Duodenal mucosa (tissue), 2 donors: ENCODE data around the gene TLCD2.
A peak's percentile ranks its signal among the peaks of the same experiment; 100 is the strongest.
"Not testable (repeated sequence)": the region's sequence is repeated elsewhere in the genome, so short reads cannot be mapped to it uniquely, and the experiment has no call there.

Experiments
- H3K27ac ChIP-seq: one replicate; pipeline ENCODE4 v1.7.0; 2013; ENCODE audit warnings: low read depth, low read length
- H3K27me3 ChIP-seq, 2 donors: one replicate each; pipeline ENCODE4 v1.7.0; 2013; ENCODE audit warnings: low read length in 2 of 2, control low read depth in 1 of 2; ENCODE audit not compliant: insufficient read depth in 2 of 2, control insufficient read depth in 1 of 2
- H3K36me3 ChIP-seq, 2 donors: one replicate each; pipeline ENCODE4 v1.7.0; 2013; ENCODE audit warnings: low read length in 2 of 2, control low read depth in 1 of 2; ENCODE audit not compliant: insufficient read depth in 2 of 2, control insufficient read depth in 1 of 2
- H3K4me1 ChIP-seq, 2 donors: one replicate each; pipeline ENCODE4 v1.7.0; 2013; ENCODE audit warnings: low read length in 2 of 2, control low read depth in 1 of 2; ENCODE audit not compliant: insufficient read depth in 2 of 2, control insufficient read depth in 1 of 2
- H3K4me3 ChIP-seq, 2 donors: one replicate each; pipeline ENCODE4 v1.7.0; 2013; ENCODE audit warnings: low read length in 2 of 2, low read depth in 1 of 2
- H3K9ac ChIP-seq, 2 donors: one replicate each; pipeline ENCODE4 v1.7.0; 2013; ENCODE audit warnings: low read length in 2 of 2, low read depth in 1 of 2
- H3K9me3 ChIP-seq, 2 donors: one replicate each; pipeline ENCODE4 v1.7.0; 2013; ENCODE audit warnings: low read length in 2 of 2, control low read depth in 1 of 2; ENCODE audit not compliant: control insufficient read depth in 1 of 2

TLCD2 gene

DNA sequence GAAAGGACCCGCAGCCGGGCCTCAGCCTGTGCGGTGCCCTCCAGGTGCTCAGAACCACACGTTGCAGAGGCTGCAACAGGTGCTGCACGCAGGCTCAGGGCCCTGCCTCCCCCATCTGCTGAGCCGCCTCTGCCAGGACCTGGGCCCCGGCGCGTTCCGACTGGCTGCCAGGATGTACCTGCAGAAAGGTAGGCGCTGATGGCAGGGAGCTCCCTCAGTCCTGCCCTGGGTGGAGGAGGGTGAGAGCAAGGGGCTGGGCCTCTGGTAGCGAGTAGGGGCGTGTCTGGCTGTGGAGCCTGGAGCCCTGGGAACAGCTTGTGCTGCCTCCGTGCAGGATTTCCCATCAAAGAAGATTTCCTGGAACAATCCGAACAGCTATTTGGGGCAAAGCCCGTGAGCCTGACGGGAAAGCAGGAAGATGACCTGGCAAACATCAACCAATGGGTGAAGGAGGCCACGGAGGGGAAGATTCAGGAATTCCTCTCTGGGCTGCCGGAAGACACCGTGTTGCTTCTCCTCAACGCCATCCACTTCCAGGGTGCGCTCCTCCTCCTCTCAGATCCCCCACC lies 36.9 kb upstream of the TLCD2 start:
- Histone ChIP-seq H3K4me1 (peaks cover 4 to 11% of the 10 kb centered on the region in 2 donors), H3K27ac (no peak overlapping the region), H3K9ac (no peak overlapping the region)

DNA sequence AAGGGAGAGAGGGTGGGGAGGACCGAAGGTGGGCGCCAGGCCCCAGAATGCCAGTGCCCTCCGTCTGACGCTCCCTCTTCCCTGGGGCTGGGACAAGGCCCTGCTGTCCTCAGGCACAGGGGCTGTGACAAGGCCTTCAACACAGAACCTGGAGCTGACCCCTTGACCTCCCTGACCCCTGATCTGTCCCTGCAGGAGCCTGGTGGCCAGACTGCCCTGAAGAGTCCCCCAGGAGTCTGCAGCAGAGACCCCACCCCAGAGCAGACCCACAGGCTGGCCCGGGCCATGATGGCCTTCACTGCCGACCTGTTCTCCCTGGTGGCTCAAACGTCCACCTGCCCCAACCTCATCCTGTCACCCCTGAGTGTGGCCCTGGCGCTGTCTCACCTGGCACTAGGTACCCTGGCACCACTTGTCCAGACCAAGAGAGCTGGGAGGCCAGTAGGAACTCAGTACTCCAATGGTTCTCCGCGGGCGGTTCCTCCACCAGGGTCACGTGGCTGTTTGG lies 35.4 kb upstream of the TLCD2 start:
- no peaks in the 10 kb centered on the region for H3K36me3 ChIP-seq
- H3K27ac ChIP-seq = no peak overlapping the region
- H3K27me3 ChIP-seq = no peaks in the 10 kb centered on the region
- H3K4me1 ChIP-seq = peaks cover 4 to 6% of the 10 kb centered on the region in 2 donors
- H3K4me3 ChIP-seq = no peak overlapping the region
- H3K9ac ChIP-seq = no peak overlapping the region
- no peaks in the 10 kb centered on the region for H3K9me3 ChIP-seq

More for the DNA sequence above, 36.9 kb upstream of the TLCD2 start:
- Histone ChIP-seq H3K9me3 (no peaks in the 10 kb centered on the region), H3K4me3 (no peak overlapping the region), H3K27me3 (no peaks in the 10 kb centered on the region), H3K36me3 (no peaks in the 10 kb centered on the region)

DNA sequence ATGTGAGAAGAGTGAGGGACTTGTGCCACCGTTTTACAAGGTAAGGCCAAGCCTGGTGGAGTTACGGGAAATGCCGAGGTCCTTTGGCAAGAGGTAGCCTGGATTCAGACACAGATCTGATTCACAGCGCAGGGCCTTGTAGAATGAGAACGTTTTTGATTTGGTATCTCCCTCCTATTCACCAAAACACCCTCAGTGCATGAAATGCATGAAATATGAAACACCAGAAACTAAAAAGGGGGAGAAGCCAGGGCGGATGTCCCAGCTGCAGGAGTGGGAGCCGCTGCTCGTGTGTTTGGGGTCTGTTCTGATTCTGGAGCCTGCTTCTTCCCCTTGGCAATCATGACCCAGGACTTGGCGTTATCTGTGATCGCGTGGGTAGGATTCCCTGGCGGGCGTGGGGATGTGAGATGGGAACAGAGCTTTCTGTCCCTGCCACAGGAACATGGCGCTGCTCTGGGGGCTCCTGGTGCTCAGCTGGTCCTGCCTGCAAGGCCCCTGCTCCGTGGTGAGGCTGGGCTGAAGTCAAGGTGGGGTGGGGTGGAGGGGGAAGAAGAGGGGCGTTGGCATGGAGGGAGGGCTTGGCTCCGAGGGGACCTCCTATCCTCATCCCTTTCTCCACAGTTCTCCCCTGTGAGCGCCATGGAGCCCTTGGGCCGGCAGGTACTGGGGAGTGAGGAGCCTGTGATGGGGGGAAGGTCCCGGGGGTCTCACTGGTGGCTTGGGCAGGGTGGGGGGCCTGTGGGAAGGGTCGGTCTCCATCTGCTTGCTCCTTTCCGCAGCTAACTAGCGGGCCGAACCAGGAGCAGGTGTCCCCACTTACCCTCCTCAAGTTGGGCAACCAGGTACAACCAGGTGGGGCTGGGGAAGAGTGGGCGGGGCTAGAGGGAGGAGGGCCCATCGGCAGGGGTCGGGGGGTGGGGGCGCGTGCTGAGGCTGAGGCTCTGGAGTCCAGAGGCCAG lies 34.7 kb upstream of the TLCD2 start:
- H3K9ac ChIP-seq = no peak overlapping the region
- H3K27ac ChIP-seq = no peak overlapping the region
- no peaks in the 10 kb centered on the region for H3K36me3 ChIP-seq
- H3K9me3 ChIP-seq = no peaks in the 10 kb centered on the region
- no peak overlapping the region for H3K4me3 ChIP-seq
- no peaks in the 10 kb centered on the region for H3K27me3 ChIP-seq
- peaks cover 4 to 6% of the 10 kb centered on the region in 2 donors for H3K4me1 ChIP-seq

DNA sequence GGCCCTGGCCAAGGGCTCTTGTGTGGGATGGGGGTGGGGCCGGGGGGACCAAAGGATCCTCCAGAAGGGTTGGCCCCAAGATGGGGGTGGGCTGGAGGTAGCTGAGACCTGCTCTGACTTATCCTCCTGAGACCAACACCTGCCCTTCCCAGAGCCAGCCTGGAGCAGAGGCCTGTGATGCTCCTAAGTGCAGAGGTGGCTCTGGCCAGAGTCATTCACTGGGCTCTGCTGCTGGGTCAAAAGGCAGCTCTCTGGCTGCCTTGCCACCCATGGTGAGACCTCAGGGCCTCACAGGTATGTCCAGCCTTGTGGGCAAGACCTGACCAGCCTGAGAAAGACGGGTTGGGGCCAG lies 32.9 kb upstream of the TLCD2 start:
- Histone ChIP-seq H3K27ac (peak overlapping the region; percentile 3), H3K36me3 (peaks cover 0 to 2% of the 10 kb centered on the region in 2 donors), H3K9me3 (no peaks in the 10 kb centered on the region), H3K4me1 (peaks cover 4 to 6% of the 10 kb centered on the region in 2 donors), H3K9ac (no peak overlapping the region), H3K4me3 (no peak overlapping the region), H3K27me3 (no peaks in the 10 kb centered on the region)

DNA sequence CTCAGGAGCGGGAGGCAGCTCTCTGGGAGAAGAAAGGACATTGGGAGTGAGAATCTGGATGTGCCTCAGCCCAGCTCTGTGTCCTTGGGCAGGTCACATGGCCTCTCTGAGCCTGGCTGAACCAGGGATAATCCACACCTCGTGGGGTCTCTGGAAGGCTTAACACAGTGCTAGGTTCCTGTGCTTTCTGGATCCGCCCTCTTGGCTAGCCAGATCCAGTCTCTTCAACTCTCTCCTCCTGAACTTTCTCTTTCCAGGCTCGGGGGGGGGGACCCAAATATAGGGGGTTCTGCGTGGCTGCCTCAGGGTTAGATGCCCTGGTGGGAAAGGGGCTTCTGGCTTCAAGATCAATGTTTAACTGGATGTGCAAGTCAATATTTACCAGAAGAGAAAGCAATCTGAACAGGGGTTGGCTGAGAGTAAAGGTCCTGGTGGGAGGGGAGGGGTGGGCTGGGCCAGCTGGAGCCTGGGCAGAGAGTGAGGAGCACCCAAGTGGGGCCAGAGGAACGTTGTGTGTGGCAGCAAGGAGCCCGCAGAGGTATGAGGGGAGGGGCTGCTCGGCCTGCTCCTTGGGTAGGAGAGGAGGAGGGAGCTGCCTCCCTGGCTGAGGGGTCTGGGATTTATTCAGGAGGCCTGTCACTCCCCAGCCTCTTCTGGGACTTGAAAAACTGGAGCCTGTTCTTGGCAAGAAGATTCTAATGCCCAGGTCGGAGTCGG lies 32.4 kb upstream of the TLCD2 start, which contains the start of gene SERPINF2:
Gene SERPINF2, plus strand, starts transcription at position 501 of the 717 bp plus-strand sequence. CDS start 2,125 bp downstream, outside the sequence.
- peak within 1 kb of the TSS; percentile 3 for H3K27ac ChIP-seq
- H3K4me3 ChIP-seq = no peak within 1 kb of the TSS
- H3K4me1 ChIP-seq = peaks cover 4 to 6% of the 10 kb centered on the region in 2 donors
- H3K9me3 ChIP-seq = no peaks in the 10 kb centered on the region
- H3K27me3 ChIP-seq = no peaks in the 10 kb centered on the region
- H3K9ac ChIP-seq = no peak within 1 kb of the TSS
- peaks cover 5 to 8% of the 10 kb centered on the region in 2 donors for H3K36me3 ChIP-seq

DNA sequence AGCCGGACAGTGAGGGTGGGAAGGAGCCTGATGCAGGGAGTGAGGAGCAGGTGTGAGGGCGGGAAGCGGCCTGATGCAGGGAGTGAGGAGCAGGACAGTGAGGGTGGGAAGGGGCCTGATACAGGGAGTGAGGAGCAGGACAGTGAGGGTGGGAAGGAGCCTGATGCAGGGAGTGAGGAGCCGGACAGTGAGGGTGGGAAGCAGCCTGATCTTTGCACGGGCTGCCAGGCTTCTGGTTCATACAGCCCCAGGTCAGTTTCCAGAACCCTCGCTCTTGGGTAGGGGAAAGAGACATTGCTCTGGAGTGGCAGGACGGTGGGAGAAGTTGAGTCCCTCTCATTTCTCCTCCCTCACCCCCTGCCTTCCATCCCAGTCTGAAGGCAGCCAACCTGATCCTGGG lies 31.7 kb upstream of the TLCD2 start:
- not testable (repeated sequence) for H3K4me3 ChIP-seq, H3K4me1 ChIP-seq, H3K9me3 ChIP-seq, H3K27me3 ChIP-seq, H3K27ac ChIP-seq, H3K9ac ChIP-seq
- H3K36me3 ChIP-seq = peaks cover 5 to 13% of the 10 kb centered on the region in 2 donors

DNA sequence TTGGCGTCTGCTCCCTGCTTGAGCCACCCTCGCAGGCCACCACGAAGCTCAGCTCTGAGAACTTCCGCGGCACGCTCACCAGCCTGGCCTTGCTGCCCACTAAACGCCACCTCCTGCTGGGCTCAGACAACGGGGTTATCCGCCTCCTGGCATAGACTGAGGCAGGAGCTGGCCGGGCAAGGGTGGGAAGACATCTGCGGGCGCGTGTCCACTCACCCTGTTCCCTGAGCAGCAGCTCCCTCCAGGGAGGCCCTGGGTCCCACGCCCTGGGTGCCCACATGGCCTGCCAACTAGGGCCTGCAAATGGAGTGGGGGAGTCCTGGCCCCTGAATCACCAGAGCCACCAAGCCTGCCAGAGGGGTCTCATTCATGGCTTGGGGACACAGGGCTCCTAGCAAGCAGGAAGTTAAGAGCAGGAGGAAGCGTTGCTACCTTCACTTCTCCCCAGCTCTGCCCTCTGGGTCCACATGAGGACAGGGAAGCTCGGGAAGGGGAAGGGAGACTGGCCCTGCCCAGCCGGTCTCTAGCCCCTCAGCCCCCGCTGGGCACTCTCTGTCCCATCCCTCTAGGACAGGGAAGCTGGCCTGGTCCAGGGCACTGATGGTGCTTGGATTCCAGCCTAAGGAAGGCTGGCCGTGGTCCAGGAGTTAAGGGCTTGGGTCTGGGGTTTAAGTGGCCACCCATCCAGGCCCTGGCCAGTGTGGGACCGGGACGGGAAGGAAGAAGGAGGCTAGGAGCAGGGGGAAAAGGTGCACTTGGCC lies 27.5 kb upstream of the TLCD2 start:
- Histone ChIP-seq H3K9me3 (no peaks in the 10 kb centered on the region), H3K36me3 (peaks cover 5 to 37% of the 10 kb centered on the region in 2 donors), H3K9ac (no peak overlapping the region), H3K4me3 (no peak overlapping the region), H3K4me1 (peaks cover 14 to 15% of the 10 kb centered on the region in 2 donors), H3K27me3 (no peaks in the 10 kb centered on the region), H3K27ac (peak overlapping the region; percentile 18)

DNA sequence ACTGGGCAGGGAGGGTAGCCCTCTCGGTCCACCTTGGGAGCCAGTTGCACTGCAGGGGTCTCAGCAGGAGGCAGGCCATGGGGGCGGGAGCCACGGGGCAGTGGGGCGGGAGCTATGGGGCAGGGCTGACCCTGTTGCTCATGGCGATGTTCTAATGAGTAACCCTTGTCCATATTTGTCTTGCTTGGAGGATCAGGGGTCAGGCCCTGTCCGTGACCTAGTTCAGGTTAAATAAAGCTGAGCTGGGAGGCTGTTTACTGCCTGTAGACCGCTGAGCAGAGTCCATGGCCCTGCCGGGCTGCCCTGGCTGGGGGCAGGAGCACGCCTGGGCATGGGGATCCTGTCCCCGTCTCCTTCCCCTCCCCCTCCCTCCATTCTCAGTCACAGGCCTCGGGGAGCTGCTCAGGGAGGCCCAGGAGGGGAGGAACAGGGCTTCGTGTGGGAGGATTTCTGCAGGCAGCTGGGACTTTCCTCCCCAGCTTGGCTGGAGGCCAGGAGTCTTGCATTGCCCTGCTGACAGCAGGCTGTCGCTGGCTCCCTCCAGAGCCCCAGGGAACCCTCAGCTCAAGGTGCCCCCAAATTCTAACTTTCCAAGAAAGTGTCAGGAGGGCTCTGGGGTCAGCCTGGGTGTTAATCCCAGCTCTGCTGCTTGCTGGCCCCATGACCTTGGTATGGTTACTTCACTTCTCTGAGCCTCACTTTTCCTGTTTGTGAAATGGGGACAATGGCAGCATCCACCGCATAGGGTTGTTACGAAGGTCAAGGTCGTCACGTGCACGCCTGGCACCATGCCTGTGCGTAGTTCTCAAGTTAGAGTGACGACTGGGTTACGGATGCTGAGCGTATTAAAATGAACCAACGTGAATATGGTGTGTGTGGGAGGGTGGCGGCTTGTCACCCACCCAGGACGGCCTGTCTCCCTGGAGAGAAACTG lies 26.4 kb upstream of the TLCD2 start:
- H3K4me3 ChIP-seq = no peak overlapping the region
- H3K27me3 ChIP-seq = no peaks in the 10 kb centered on the region
- H3K4me1 ChIP-seq = peaks cover 8 to 11% of the 10 kb centered on the region in 2 donors
- H3K9me3 ChIP-seq = no peaks in the 10 kb centered on the region
- peak overlapping the region; percentile 23 for H3K27ac ChIP-seq
- H3K9ac ChIP-seq = peak overlapping the region in 1 of 2 donors; percentile 18
- H3K36me3 ChIP-seq = peaks cover 5 to 37% of the 10 kb centered on the region in 2 donors
